Activated CD4-positive, alpha-beta memory T cell treated with anti-CD3 and anti-CD28 coated beads, Interleukin-2, amount 10 ng/mL, durations not matched to agents 7 days and 5 days (primary cell): Measurements from ENCODE around the gene ZCCHC7. TPM values are rescaled to one million over a fixed set of nuclear protein-coding genes. Genes with fewer than 3 reads are reported as not detected.

Experiments used
- CTCF ChIA-PET: fragments of 350-600 bp; sonication (Branson Sonifier 250); formaldehyde crosslinking; loops from one replicate; lab custom pipeline; 2021; ENCODE audit warnings: antibody characterized with exemption, inconsistent platforms; lab: Charles Lee
- POLR2A ChIA-PET: fragments of 350-600 bp; sonication (Branson Sonifier 250); formaldehyde crosslinking; loops from one replicate; lab custom pipeline; 2021; ENCODE audit warnings: antibody characterized with exemption; lab: Charles Lee
- DNase-seq: peaks from one replicate; pipeline ENCODE4 v3.0.0-alpha.2; 2020
- H3K27ac Mint-ChIP-seq: one replicate; pipeline ENCODE4 v1.8.0; 2021; ENCODE audit warnings: mild to moderate bottlenecking, mixed read lengths
- H3K27me3 Mint-ChIP-seq: one replicate; pipeline ENCODE4 v1.8.0; 2021; ENCODE audit warnings: mixed read lengths
- H3K36me3 Mint-ChIP-seq: one replicate; pipeline ENCODE4 v1.8.0; 2021; ENCODE audit warnings: low read depth, mixed read lengths
- H3K4me1 Mint-ChIP-seq: one replicate; pipeline ENCODE4 v1.8.0; 2021; ENCODE audit warnings: mixed read lengths
- H3K4me3 Mint-ChIP-seq: one replicate; pipeline ENCODE4 v1.8.0; 2021; ENCODE audit warnings: mild to moderate bottlenecking, mixed read lengths
- H3K9me3 Mint-ChIP-seq: one replicate; pipeline ENCODE4 v1.8.0; 2021; ENCODE audit warnings: mixed read lengths
- total RNA-seq, 2 experiments: library from RNA; stranded (reverse); gene quantifications; one replicate each; pipeline ENCODE4 v1.2.3, GENCODE V29; 2021

ZCCHC7 gene
- total RNA-seq, 2 experiments from 2014 or later: 20.9 to 21.9 TPM

- H3K9me3 Mint-ChIP-seq: no peaks in the 10 kb centered on the region
- H3K36me3 Mint-ChIP-seq: no peaks in the 10 kb centered on the region
- H3K4me3 Mint-ChIP-seq: no peak overlapping the region
- POLR2A ChIA-PET: no interaction called here
- peaks cover 30% of the 10 kb centered on the region for H3K4me1 Mint-ChIP-seq
- CTCF ChIA-PET: interaction anchor here (1.3 kb wide), 1 partner anchor 22 kb away, joined by 3 read pairs; no protein-coding TSS in a partner anchor
- peaks cover 32% of the 10 kb centered on the region for H3K27me3 Mint-ChIP-seq
- no peak overlapping the region for H3K27ac Mint-ChIP-seq
- no peak for DNase-seq
Measured at GRCh38 chr9:37406603-37407401, 286.4 kb downstream of the ZCCHC7 start.

DNA sequence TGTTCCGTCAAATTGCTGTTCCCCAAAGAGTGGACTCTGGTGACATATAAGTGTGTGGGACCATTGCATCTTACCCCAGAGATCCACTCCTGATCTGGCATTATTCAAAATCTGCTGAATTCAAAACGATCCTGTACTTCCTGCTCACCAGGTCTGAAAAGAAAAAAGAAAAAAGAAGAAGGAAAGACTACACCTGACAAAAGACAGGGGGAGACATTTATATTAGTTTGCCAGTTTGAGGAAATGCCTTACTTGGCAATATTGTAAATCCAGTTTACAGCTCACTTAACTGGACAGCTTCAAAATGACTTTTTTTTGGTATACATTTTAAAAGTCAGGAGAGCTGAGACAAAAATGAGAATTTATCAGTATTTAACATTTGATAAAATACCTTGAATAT, 287.1 kb downstream of the ZCCHC7 start:
- H3K27me3 Mint-ChIP-seq: peaks cover 32% of the 10 kb centered on the region
- CTCF ChIA-PET: interaction anchor here (1.3 to 1.9 kb wide), 2 partner anchors 16 to 22 kb away, joined by 3 to 9 read pairs; partner anchors contain the start of gene GRHPR
- H3K27ac Mint-ChIP-seq: no peak overlapping the region
- H3K4me1 Mint-ChIP-seq: peaks cover 33% of the 10 kb centered on the region
- DNase-seq: no peak
- POLR2A ChIA-PET: interaction anchor here (0.7 to 0.8 kb wide), 2 partner anchors 56 to 185 kb away, joined by 3 read pairs; partner anchors contain the start of gene TOMM5
- no peaks in the 10 kb centered on the region for H3K36me3 Mint-ChIP-seq
- no peaks in the 10 kb centered on the region for H3K9me3 Mint-ChIP-seq
- no peak overlapping the region for H3K4me3 Mint-ChIP-seq

Other genes with a start within 250 kb of the ZCCHC7 start
- under 1 TPM; 0.05 to 0.15 TPM for gene PAX5, start 86.3 kb upstream of the ZCCHC7 start, total RNA-seq